ENCODE results near the gene GUCY2D. TPM values are rescaled to one million over a fixed set of nuclear protein-coding genes. Genes with fewer than 3 reads are reported as not detected.

GUCY2D gene
- total RNA-seq, 1 donor from 2014 or later = 2.6 TPM

- no peak overlapping the region for H3K4me3 ChIP-seq
- H3K27ac ChIP-seq = no peak overlapping the region
- H3K9me3 ChIP-seq = no peaks in the 10 kb centered on the region
- no peaks in the 10 kb centered on the region for H3K36me3 ChIP-seq
- peak; percentile 69 for ATAC-seq
- H3K4me1 ChIP-seq = peaks cover 28% of the 10 kb centered on the region
- intact Hi-C loops (cut with DNase I) = no loop called here
- H3K27me3 ChIP-seq = peaks cover 22% of the 10 kb centered on the region
- DNase-seq = peak; percentile 74
- TF ChIP-seq CTCF (IDR thresholded peaks at IDR 0.05) = no peak
Measured at GRCh38 chr17:8068736-8069586, 66.5 kb downstream of the GUCY2D start.

GRCh38 chr17:8069587-8069860, 67.1 kb downstream of the GUCY2D start:
- peaks cover 28% of the 10 kb centered on the region for H3K27me3 ChIP-seq
- peaks cover 28% of the 10 kb centered on the region for H3K4me1 ChIP-seq
- H3K4me3 ChIP-seq = no peak overlapping the region
- H3K36me3 ChIP-seq = no peaks in the 10 kb centered on the region
- no peak for DNase-seq
- no peaks in the 10 kb centered on the region for H3K9me3 ChIP-seq
- no peak for TF ChIP-seq CTCF (IDR thresholded peaks at IDR 0.05)
- H3K27ac ChIP-seq = no peak overlapping the region
- intact Hi-C loops (cut with DNase I) = no loop called here
- no peak for ATAC-seq

Other genes with a start within 250 kb of the GUCY2D start
- gene KDM6B, start 168.4 kb upstream of the GUCY2D start, total RNA-seq = 48.3 TPM
- 10.7 TPM for gene TMEM88, start 147.5 kb upstream of the GUCY2D start, total RNA-seq
- 58.7 TPM for gene NAA38, start 145.1 kb upstream of the GUCY2D start, total RNA-seq
- 7.2 TPM for gene CYB5D1, start 144.6 kb upstream of the GUCY2D start, total RNA-seq
- gene CHD3, start 113.8 kb upstream of the GUCY2D start, total RNA-seq = 93.0 TPM
- 8.0 TPM for gene RNF227, start 86.3 kb upstream of the GUCY2D start, total RNA-seq
- gene KCNAB3, start 72.8 kb upstream of the GUCY2D start, total RNA-seq = 5.9 TPM
- 135 TPM for gene TRAPPC1, start 70.7 kb upstream of the GUCY2D start, total RNA-seq
- 62.7 TPM for gene CNTROB, start 70.4 kb upstream of the GUCY2D start, total RNA-seq
- gene ALOX15B, start 36.4 kb downstream of the GUCY2D start, total RNA-seq = 80.2 TPM
- gene ALOX12B, start 85.1 kb downstream of the GUCY2D start, total RNA-seq = not detected
- not detected for gene ALOXE3, start 115.9 kb downstream of the GUCY2D start, total RNA-seq
- not detected for gene HES7, start 121.5 kb downstream of the GUCY2D start, total RNA-seq
- 350 TPM for gene PER1, start 149.8 kb downstream of the GUCY2D start, total RNA-seq
- 78.1 TPM for gene VAMP2, start 160.3 kb downstream of the GUCY2D start, total RNA-seq
- gene TMEM107, start 173.8 kb downstream of the GUCY2D start, total RNA-seq = 9.3 TPM
- 7.8 TPM for gene BORCS6, start 187.6 kb downstream of the GUCY2D start, total RNA-seq
- gene AURKB, start 208.0 kb downstream of the GUCY2D start, total RNA-seq = 1.4 TPM
- gene CTC1, start 245.4 kb downstream of the GUCY2D start, total RNA-seq = 57.1 TPM
- gene PFAS, start 246.7 kb downstream of the GUCY2D start, total RNA-seq = 28.3 TPM

All from upper lobe of right lung (tissue), 1 donor.